Measurements from ENCODE around the gene CADM1. TPM values are rescaled to one million over a fixed set of nuclear protein-coding genes. Genes with fewer than 3 reads are reported as not detected.

Gene CADM1
- total RNA-seq, 1 donor from 2014 or later: 150 TPM

- Mint-ChIP-seq H3K27ac (no peak overlapping the region), H3K9me3 (peaks cover 3% of the 10 kb centered on the region), H3K36me3 (peaks cover 20% of the 10 kb centered on the region), H3K4me3 (no peak overlapping the region), H3K27me3 (no peaks in the 10 kb centered on the region), H3K4me1 (ENCODE audit: unreplicated experiment) (peaks cover 35% of the 10 kb centered on the region)
- TF ChIP-seq CTCF (conservative IDR thresholded peaks at IDR 0.05): no peak
- no peak for DNase-seq (ENCODE audit: extremely low spot score, unreplicated experiment)
Measured at GRCh38 chr11:115242982-115243381, 261.2 kb downstream of the CADM1 start.

- no peaks in the 10 kb centered on the region for H3K9me3 Mint-ChIP-seq
- no peak for DNase-seq (ENCODE audit: extremely low spot score, unreplicated experiment)
- H3K4me1 Mint-ChIP-seq (ENCODE audit: unreplicated experiment): peaks cover 28% of the 10 kb centered on the region
- peaks cover 22% of the 10 kb centered on the region for H3K36me3 Mint-ChIP-seq
- H3K27ac Mint-ChIP-seq: peak overlapping the region; percentile 44
- TF ChIP-seq CTCF (conservative IDR thresholded peaks at IDR 0.05): no peak
- no peak overlapping the region for H3K4me3 Mint-ChIP-seq
- no peaks in the 10 kb centered on the region for H3K27me3 Mint-ChIP-seq
Measured at GRCh38 chr11:115241899-115242298, 262.3 kb downstream of the CADM1 start.

- Mint-ChIP-seq H3K36me3 (peaks cover 20% of the 10 kb centered on the region), H3K27me3 (no peaks in the 10 kb centered on the region), H3K9me3 (no peaks in the 10 kb centered on the region), H3K4me1 (ENCODE audit: unreplicated experiment) (peaks cover 10% of the 10 kb centered on the region), H3K4me3 (no peak overlapping the region), H3K27ac (no peak overlapping the region)
- peak; percentile 18 for TF ChIP-seq CTCF (conservative IDR thresholded peaks at IDR 0.05)
- no peak for DNase-seq (ENCODE audit: extremely low spot score, unreplicated experiment)
Measured at GRCh38 chr11:115238791-115239190, 265.4 kb downstream of the CADM1 start.

GRCh38 chr11:115238086-115238485 is 266.1 kb downstream of the CADM1 start:
- Mint-ChIP-seq H3K4me3 (no peak overlapping the region), H3K36me3 (peaks cover 27% of the 10 kb centered on the region), H3K4me1 (ENCODE audit: unreplicated experiment) (peaks cover 10% of the 10 kb centered on the region), H3K27ac (no peak overlapping the region), H3K9me3 (no peaks in the 10 kb centered on the region), H3K27me3 (no peaks in the 10 kb centered on the region)
- no peak for DNase-seq (ENCODE audit: extremely low spot score, unreplicated experiment)
- no peak for TF ChIP-seq CTCF (conservative IDR thresholded peaks at IDR 0.05)

GRCh38 chr11:115237578-115237977 is 266.6 kb downstream of the CADM1 start:
- Mint-ChIP-seq H3K4me3 (no peak overlapping the region), H3K9me3 (no peaks in the 10 kb centered on the region), H3K36me3 (peaks cover 30% of the 10 kb centered on the region), H3K27me3 (no peaks in the 10 kb centered on the region), H3K4me1 (ENCODE audit: unreplicated experiment) (peaks cover 7% of the 10 kb centered on the region), H3K27ac (no peak overlapping the region)
- no peak for DNase-seq (ENCODE audit: extremely low spot score, unreplicated experiment)
- TF ChIP-seq CTCF (conservative IDR thresholded peaks at IDR 0.05): no peak

GRCh38 chr11:115234794-115235193 is 269.4 kb downstream of the CADM1 start:
- no peaks in the 10 kb centered on the region for H3K4me1 Mint-ChIP-seq (ENCODE audit: unreplicated experiment)
- H3K27ac Mint-ChIP-seq: no peak overlapping the region
- TF ChIP-seq CTCF (conservative IDR thresholded peaks at IDR 0.05): no peak
- H3K9me3 Mint-ChIP-seq: no peaks in the 10 kb centered on the region
- no peak for DNase-seq (ENCODE audit: extremely low spot score, unreplicated experiment)
- H3K27me3 Mint-ChIP-seq: no peaks in the 10 kb centered on the region
- H3K36me3 Mint-ChIP-seq: peaks cover 42% of the 10 kb centered on the region
- H3K4me3 Mint-ChIP-seq: no peak overlapping the region
